Tibial nerve (tissue), 4 donors: ENCODE measurements around the gene RGS6.
"Not testable (repeated sequence)": the region's sequence is repeated elsewhere in the genome, so short reads cannot be mapped to it uniquely, and the experiment has no call there.

Source experiments
- EP300 ChIP-seq, 2 donors: sonication (generic); formaldehyde crosslinking; IDR thresholded peaks; one replicate each; pipeline ENCODE4 v1.6.1; 2017; ENCODE audit warnings: antibody characterized with exemption in 2 of 2, mild to moderate bottlenecking in 1 of 2
- POLR2A ChIP-seq, 2 donors: fragments of 450-650 bp; IDR thresholded peaks; one replicate each; pipeline ENCODE4 v1.6.1; 2017; ENCODE audit warnings: antibody characterized with exemption in 2 of 2, mild to moderate bottlenecking in 2 of 2, moderate library complexity in 2 of 2
- TF ChIP-seq, protein P1 (sequence below), 5 experiments: fragments of 200-600 bp in 3 of 5; fragments of 450-650 bp in 2 of 5; sonication (generic) in 3 of 5; IDR thresholded peaks; one replicate each; pipeline ENCODE4 v1.5.1; 2016 to 2019; ENCODE audit warnings: antibody characterized with exemption in 5 of 5, mild to moderate bottlenecking in 3 of 5, moderate library complexity in 2 of 5

DNA sequence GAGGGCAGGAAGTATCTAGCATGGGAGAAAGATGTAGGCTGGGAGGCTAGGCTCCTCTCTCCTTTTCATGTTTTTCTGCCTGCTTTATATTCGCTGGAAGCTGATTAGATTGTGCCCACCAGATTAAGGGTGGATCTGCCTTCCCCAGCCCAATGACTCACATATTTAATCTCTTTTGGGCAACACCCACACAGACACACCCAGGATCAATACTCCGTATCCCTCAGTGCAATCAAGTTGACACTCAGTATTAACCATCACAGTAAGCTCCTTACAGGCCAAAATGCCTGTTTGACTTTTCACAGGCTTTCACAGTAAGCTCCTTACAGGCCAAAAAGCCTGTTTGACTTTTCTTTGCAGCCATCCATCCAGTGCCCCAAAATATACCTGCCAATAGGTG is 9.4 kb downstream of the RGS6 start:
- TF ChIP-seq, protein P1, sequence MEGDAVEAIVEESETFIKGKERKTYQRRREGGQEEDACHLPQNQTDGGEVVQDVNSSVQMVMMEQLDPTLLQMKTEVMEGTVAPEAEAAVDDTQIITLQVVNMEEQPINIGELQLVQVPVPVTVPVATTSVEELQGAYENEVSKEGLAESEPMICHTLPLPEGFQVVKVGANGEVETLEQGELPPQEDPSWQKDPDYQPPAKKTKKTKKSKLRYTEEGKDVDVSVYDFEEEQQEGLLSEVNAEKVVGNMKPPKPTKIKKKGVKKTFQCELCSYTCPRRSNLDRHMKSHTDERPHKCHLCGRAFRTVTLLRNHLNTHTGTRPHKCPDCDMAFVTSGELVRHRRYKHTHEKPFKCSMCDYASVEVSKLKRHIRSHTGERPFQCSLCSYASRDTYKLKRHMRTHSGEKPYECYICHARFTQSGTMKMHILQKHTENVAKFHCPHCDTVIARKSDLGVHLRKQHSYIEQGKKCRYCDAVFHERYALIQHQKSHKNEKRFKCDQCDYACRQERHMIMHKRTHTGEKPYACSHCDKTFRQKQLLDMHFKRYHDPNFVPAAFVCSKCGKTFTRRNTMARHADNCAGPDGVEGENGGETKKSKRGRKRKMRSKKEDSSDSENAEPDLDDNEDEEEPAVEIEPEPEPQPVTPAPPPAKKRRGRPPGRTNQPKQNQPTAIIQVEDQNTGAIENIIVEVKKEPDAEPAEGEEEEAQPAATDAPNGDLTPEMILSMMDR (IDR thresholded peaks at IDR 0.05), result not testable (repeated sequence)
- not testable (repeated sequence) for TF ChIP-seq EP300, POLR2A (IDR thresholded peaks at IDR 0.05)
